KG1 (cell line): ENCODE measurements around the gene UBXN7.
"Not testable (repeated sequence)": the region's sequence is repeated elsewhere in the genome, so short reads cannot be mapped to it uniquely, and the experiment has no call there.

Experiments used
- DNase-seq: peaks from one replicate; lab custom pipeline; 2025; lab: John Stamatoyannopoulos, UW

Gene UBXN7

GRCh38 chr3:196432137-196432879 lies at the start of gene UBXN7:
UBXN7 (minus strand) TSS chr3:196432427; CDS start chr3:196432399, 28 bp downstream.
- DNase-seq, result peak; percentile 96

GRCh38 chr3:196477678-196478077 lies 45.5 kb upstream of the UBXN7 start:
- DNase-seq, result no peak

GRCh38 chr3:196472286-196472685 lies 40.1 kb upstream of the UBXN7 start:
- no peak for DNase-seq

GRCh38 chr3:196471551-196471950 lies 39.3 kb upstream of the UBXN7 start:
- no peak for DNase-seq

GRCh38 chr3:196470182-196470581 lies 38.0 kb upstream of the UBXN7 start:
- DNase-seq, result not testable (repeated sequence)

DNA sequence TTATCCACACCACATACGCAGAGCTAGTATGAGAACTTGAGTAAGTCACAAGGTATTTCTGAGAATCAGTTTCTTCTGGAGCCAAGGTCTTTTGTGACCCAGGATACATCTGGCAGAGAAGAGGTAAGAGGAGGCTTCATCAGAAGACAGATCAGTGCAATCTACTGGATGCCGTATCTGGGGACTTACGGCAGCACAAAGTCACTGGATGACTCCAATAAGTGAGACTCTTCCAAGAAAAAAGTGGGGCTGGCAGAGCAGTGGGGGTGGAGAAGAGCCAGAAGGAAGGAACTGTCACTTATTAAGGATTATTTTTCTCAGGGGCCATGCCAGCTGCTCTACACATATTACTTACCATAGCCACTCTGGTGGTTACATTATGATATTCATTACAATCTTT lies 31.6 kb upstream of the UBXN7 start:
- no peak for DNase-seq

- no peak for DNase-seq
These were observed 31.2 kb upstream of the UBXN7 start for GRCh38 chr3:196463478-196463756.

- not testable (repeated sequence) for DNase-seq
These were observed 30.7 kb upstream of the UBXN7 start for GRCh38 chr3:196462680-196463477.

DNA sequence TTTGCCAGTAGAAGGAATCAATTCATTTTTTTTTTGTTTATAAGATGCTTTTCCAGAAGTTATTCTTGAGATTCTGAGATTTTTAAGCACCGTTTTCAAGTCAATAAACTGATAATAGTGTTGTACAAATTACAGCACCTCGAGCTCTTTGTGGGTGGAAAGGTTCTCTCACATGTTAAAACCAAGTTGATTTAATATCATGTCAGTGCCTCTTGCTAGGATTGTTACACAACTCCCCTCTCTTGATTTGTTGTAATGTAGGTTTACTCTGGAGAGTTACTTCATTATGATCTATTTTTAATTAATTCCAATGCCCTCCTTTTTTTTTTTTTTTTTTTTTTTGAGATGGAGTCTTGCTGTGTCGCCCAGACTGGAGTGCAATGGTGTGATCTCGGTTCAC lies 25.8 kb upstream of the UBXN7 start:
- no peak for DNase-seq

DNA sequence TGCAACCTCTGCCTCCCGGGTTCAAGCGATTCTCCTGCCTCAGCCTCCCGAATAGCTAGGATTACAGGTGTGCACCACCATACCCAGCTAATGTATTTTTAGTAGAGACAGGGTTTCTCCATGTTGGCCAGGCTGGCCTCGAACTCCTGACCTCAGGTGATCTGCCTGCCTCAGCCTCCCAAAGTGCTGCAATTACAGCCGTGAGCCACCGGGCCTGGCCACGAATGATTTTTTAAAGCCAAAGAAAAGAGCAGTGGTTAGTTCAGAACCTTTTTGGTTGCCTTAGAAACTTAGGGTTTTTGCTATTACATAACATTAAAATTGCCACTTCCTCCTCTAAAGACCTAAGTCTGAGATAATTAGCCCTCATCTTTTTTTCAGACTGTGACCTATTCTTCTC lies 25.2 kb upstream of the UBXN7 start:
- DNase-seq, result peak; percentile 12

DNA sequence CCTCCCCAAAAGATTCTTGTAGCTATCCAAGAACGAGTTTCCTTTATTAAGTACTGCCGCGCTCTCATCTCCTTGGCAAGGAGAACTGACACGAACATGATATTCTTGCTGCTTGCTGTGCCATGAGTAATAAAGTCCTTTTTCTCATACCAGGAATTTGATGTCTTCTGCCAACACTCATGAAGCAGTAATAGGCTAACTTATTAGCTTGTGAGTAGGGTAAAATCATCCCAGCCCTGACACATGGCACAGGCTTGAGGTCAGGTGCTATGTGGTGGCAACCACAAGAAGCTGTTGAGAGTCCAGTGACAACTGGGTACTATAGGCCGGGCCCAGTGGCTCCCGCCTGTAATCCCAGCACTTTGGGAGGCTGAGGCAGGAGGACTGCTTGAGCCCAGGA lies 22.7 kb upstream of the UBXN7 start:
- no peak for DNase-seq

GRCh38 chr3:196445391-196445790 lies 13.2 kb upstream of the UBXN7 start:
- not testable (repeated sequence) for DNase-seq

DNA sequence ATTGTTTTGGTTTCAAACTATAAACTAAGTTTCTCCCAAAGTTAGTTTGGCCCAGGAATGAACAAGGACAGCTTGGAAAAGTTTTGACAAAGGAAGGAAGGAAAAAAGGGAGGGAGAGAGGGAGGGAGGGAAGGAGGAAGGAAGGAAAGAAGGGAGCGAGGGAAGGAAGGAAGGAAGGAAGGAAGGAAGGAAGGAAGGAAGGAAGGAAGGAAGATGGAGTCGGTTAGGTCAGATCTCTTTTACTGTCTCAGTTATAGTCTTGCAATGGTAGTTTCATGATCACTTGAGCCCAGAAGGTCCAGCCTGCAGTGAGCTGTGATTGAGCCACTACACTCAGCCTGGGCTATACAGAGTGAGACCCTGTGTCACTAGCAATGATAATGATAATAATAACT lies 12.3 kb upstream of the UBXN7 start:
- no peak for DNase-seq

DNA sequence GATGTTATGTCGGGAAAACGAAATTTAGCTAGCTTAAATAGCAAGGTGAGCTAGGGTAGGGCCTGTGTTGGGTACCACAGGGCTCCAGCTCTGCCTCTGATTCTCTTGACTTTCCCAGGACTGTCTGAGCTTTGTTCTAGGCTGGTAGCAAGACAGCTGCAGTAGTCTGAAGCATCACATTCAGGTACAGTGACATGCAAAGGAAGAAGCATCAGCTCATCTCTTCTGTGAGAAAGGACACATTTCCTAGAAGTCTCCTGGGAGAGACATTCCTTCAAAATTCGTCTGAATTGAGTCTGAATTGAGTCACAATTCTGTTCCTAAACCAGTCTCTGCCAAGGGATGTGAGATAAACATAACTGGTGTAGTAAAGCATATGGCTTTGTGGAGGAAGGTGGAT lies 8.5 kb upstream of the UBXN7 start:
- DNase-seq, result no peak

DNA sequence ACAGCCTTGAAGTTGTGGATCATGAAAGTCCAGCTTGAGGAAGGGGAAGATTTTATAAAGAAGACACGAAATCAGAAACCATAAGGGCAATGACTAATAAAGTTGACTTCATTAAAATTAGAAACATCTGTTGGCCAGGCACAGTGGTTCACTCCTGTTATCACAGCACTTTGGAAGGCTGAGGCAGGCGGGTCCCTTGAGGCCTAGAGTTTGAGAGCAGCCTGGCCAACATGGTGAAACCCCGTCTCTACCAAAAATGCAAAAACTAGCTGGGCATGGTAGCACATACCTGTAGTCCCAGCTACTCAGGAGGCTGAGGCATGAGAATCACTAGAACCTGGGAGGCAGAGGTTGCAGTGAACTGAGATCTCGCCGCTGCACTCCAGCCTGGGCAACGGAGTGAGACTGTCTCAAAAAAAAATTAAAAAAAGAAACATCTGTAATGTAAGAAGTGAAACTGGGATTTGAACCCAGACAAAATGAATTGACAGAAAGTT lies 7.9 kb upstream of the UBXN7 start:
- DNase-seq, result no peak

GRCh38 chr3:196431181-196432136 lies 768 bp downstream of the UBXN7 start:
- peak; percentile 40 for DNase-seq

DNA sequence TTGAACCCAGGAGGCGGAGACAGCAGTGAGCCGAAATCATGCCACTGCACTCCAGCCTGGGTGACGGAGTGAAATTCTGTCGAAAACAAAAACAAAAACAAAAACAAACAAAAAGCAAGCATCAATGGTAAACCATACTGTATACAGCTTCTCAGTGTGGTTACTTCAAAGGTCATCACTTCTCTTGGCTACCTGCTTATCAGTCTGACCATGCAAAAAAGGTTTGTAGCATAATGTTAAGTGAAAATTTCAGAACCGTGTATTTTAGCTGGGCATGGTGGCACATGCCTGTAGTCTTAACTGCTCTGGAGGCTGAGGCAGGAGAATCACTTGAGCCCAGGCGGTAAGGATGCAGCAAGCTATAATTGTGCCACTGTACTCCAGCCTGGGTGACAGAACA lies 4.2 kb downstream of the UBXN7 start:
- no peak for DNase-seq

DNA sequence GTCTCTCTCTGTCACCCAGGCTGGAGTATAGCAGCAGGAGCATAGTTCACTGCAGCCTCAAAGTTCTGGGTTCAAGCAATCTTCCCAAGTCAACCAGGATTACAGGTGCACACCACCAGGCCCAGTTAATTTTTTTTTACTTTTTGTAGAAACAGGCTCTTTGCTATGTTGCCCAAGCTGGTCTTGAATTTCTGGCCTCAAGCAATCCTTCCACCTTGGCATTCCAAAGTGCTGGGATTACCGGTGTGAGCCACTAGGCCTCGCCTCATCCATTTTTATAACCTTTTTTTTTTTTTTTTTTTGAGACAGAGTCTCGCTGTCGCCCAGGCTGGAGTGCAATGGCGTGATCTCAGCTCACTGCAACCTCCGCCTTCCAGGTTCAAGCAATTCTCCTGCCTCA lies 7.8 kb downstream of the UBXN7 start:
- DNase-seq, result not testable (repeated sequence)

- DNase-seq, result no peak
These were observed 9.0 kb downstream of the UBXN7 start for GRCh38 chr3:196423044-196423781.

DNA sequence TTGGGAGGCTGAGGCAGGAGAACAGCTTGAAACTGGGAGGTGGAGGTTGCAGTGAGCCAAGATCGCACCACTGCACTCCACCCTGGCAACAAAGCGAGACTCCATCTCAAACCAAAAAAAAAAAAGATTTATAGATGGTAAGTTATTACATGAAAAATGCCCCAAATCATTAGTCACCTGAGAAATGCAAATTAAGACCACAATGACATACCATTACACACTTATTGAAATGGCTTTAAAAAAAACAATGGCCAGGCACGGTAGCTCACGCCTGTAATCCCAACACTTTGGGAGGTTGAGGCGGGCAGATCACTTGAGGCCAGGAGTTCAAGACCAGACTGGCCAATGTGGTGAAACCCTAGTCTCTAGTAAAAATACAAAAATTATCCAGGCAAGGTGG lies 10.6 kb downstream of the UBXN7 start:
- DNase-seq, result not testable (repeated sequence)

GRCh38 chr3:196419386-196419785 lies 12.8 kb downstream of the UBXN7 start:
- no peak for DNase-seq

GRCh38 chr3:196418601-196419000 lies 13.6 kb downstream of the UBXN7 start:
- DNase-seq, result no peak
